Retinal pigment epithelial cell (primary cell): ENCODE measurements around the gene ALPL.
A peak's percentile ranks its signal among the peaks of the same experiment; 100 is the strongest.

Experiments used
- DNase-seq: peaks from one replicate; pipeline ENCODE4 v3.0.0-alpha.2; 2010; ENCODE audit warnings: low read depth
- H3K4me3 ChIP-seq: 2 replicates; pipeline ENCODE4 v1.5.1; 2011; ENCODE audit warnings: mild to moderate bottlenecking, low read length, control low read depth, moderate library complexity
- CTCF ChIP-seq: conservative IDR thresholded peaks from 2 replicates; pipeline ENCODE4 v1.5.1; 2011; ENCODE audit warnings: low read depth, low read length, control low read depth, inconsistent platforms

Gene ALPL

GRCh38 chr1:21604208-21604957 lies 95.2 kb downstream of the ALPL start:
- TF ChIP-seq CTCF: no peak
- no peak overlapping the region for H3K4me3 ChIP-seq
- DNase-seq: no peak

- H3K4me3 ChIP-seq: no peak overlapping the region
- TF ChIP-seq CTCF: no peak
- DNase-seq: no peak
These were observed 95.9 kb downstream of the ALPL start for GRCh38 chr1:21605012-21605715.

GRCh38 chr1:21605964-21606705 lies 96.9 kb downstream of the ALPL start:
- no peak overlapping the region for H3K4me3 ChIP-seq
- no peak for TF ChIP-seq CTCF
- DNase-seq: no peak

GRCh38 chr1:21607549-21608529 lies 98.6 kb downstream of the ALPL start:
- H3K4me3 ChIP-seq: no peak overlapping the region
- peak; percentile 41 for DNase-seq

GRCh38 chr1:21608798-21609197 lies 99.6 kb downstream of the ALPL start:
- TF ChIP-seq CTCF: no peak
- no peak for DNase-seq
- H3K4me3 ChIP-seq: no peak overlapping the region

More at GRCh38 chr1:21607549-21608529, 98.6 kb downstream of the ALPL start:
- TF ChIP-seq CTCF: no peak

- TF ChIP-seq CTCF: no peak
- no peak for DNase-seq
- no peak overlapping the region for H3K4me3 ChIP-seq
These were observed 100.8 kb downstream of the ALPL start for GRCh38 chr1:21610027-21610426.
